Fibroblast of lung (primary cell): ENCODE measurements around the gene ZBTB49.

Experiments
- CTCF ChIP-seq, 2 donors: IDR thresholded peaks in 1 of 2; conservative IDR thresholded peaks in 1 of 2; 1 replicate in 1 of 2; 2 replicates in 1 of 2; pipeline ENCODE4 v1.5.1; 2011 to 2012; ENCODE audit warnings: low read length in 2 of 2, control low read depth in 1 of 2, inconsistent platforms in 1 of 2, low read depth in 1 of 2, mild to moderate bottlenecking in 1 of 2
- EZH2 ChIP-seq: IDR thresholded peaks from 2 replicates; pipeline ENCODE4 v1.5.1; 2012; ENCODE audit warnings: low read length, control low read depth, mild to moderate bottlenecking; ENCODE audit errors: missing control alignments

DNA sequence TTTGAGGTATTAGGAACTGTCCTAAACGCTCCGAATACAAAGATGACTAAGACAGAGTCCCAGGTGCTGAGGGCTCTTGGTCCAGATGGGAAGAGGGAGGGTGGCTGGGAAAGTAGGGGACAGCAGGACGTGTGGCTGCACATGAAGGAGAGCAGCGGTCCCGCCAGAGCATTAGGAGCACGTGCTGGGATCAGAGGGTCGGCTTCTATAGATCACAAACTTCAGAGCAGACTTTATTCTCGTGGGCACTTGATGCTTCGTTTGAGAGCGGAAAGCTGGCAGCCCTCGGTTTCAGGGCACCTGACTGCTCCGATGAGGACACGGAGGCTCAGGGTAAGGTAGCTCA is 26.1 kb downstream of the ZBTB49 start:
- TF ChIP-seq CTCF (conservative IDR thresholded peaks at IDR 0.05 in 1 of 2, IDR thresholded peaks at IDR 0.05 in 1 of 2; ENCODE audit: low read depth in 1 of 2, low read length in 2 of 2), result no peak
- TF ChIP-seq EZH2, result no peak
